Adrenal gland (tissue), 12 donors: Measurements from ENCODE around the gene NEDD9. TPM values are rescaled to one million over a fixed set of nuclear protein-coding genes. Genes with fewer than 3 reads are reported as not detected.

Source experiments
- DNase-seq, 7 donors: peaks; one replicate each; pipeline ENCODE4 v3.0.0-alpha.2; 2019 to 2020
- H3K27ac ChIP-seq, 5 donors: fragments of 200-600 bp; sonication (generic) in 4 of 5; 1 replicate in 3 of 5; 2 replicates in 2 of 5; pipeline versions ENCODE4 v1.5.1 to v1.8.0; 2016 to 2020; ENCODE audit warnings: mild to moderate bottlenecking in 1 of 5
- H3K27me3 ChIP-seq: fragments of 200-600 bp; 2 replicates; pipeline ENCODE4 v1.8.0; 2021
- H3K36me3 ChIP-seq, 2 donors: fragments of 200-600 bp; replicated peaks in 1 of 2; 1 replicate in 1 of 2; 2 replicates in 1 of 2; pipeline versions ENCODE4 v1.5.1 to v1.8.0; 2018 to 2022
- H3K4me1 ChIP-seq, 2 donors: fragments of 200-600 bp; replicated peaks in 1 of 2; 1 replicate in 1 of 2; 2 replicates in 1 of 2; pipeline versions ENCODE4 v1.5.1 to v1.8.0; 2018 to 2021
- H3K4me3 ChIP-seq, 4 donors: fragments of 200-600 bp; sonication (generic) in 3 of 4; one replicate each; pipeline ENCODE4 v1.5.1; 2016 to 2018
- H3K9me3 ChIP-seq, 3 donors: fragments of 200-600 bp; sonication (generic) in 1 of 3; replicated peaks in 1 of 3; 1 replicate in 2 of 3; 2 replicates in 1 of 3; pipeline versions ENCODE4 v1.5.1 to v1.8.0; 2016 to 2021
- POLR2A ChIP-seq, 2 donors: fragments of 450-650 bp; IDR thresholded peaks; one replicate each; pipeline ENCODE4 v1.6.1; 2017; ENCODE audit warnings: antibody characterized with exemption in 2 of 2, mild to moderate bottlenecking in 2 of 2, moderate library complexity in 1 of 2
- WGBS, 4 donors: extraction: QIAGEN DNeasy Blood & Tissue Kit in 2 of 4; methylation state at CpG; one replicate each; pipeline versions ENCODE4 v1.1.5 to v1.1.7; 2013 to 2017; 5-methylcytosine and 5-hydroxymethylcytosine counted together
- intact Hi-C, 2 donors: fragments of 100-400 bp; cut with DNase I; formaldehyde crosslinking; loops; one replicate each; pipeline versions ENCODE4 v1.14.1 to v1.15.0; 2022 to 2023
- polyA plus RNA-seq, 3 donors: library from polyadenylated mRNA; stranded (reverse); fragments of 200-250 nt in 2 of 3; fragments of 350-450 nt in 1 of 3; fragmentation: Illumina TruSeq in 1 of 3; extraction: RNeasy Lipid Tissue Mini Kit (QIAGEN cat#74804) in 1 of 3; gene quantifications; one replicate each; pipeline ENCODE4 v1.2.3, GENCODE V29; 2013 to 2014
- small RNA-seq, 2 donors: library from RNA; depleted of rRNA; stranded (forward); fragments of <200 nt; gene quantifications; one replicate each; pipeline ENCODE3, GENCODE V24; 2016
- total RNA-seq, 9 donors: library from RNA; depleted of rRNA in 4 of 9; stranded (reverse); fragments of >200 nt in 4 of 9; fragments of 120-200 nt in 1 of 9; fragmentation: NEBNext Ultra II Directional in 1 of 9; extraction: Animal tissue kit (Norgen Biotek cat#: 25700) in 1 of 9; gene quantifications; one replicate each; pipeline versions ENCODE4 v1.1.0 to v1.2.4, GENCODE V29; 2013 to 2023
- TF ChIP-seq, protein P1 (sequence below), 6 experiments: fragments of 450-650 bp in 4 of 6; fragments of 200-600 bp in 2 of 6; sonication (generic) in 1 of 6; IDR thresholded peaks; 1 replicate in 5 of 6; 2 replicates in 1 of 6; pipeline versions ENCODE4 v1.5.1 to v1.8.0; 2016 to 2021; ENCODE audit warnings: antibody characterized with exemption in 6 of 6, mild to moderate bottlenecking in 2 of 6, moderate library complexity in 1 of 6
- donor health status: healthy with polysubstance abuse.
- donor health status: Bipolar disorder and iron deficiency.
- donor health status: DM: yes; HTN: yes; CAD: no.
- donor health status: DM: no; HTN: no; CAD: no.
- donor health status: DM: no; HTN: no; CAD: no.
- donor health status: DM: yes; HTN: yes; CAD: no.

The NEDD9 gene
- total and polyA plus RNA-seq, 12 donors, result 6.6 to 47.9 (median 13.5) TPM

DNA sequence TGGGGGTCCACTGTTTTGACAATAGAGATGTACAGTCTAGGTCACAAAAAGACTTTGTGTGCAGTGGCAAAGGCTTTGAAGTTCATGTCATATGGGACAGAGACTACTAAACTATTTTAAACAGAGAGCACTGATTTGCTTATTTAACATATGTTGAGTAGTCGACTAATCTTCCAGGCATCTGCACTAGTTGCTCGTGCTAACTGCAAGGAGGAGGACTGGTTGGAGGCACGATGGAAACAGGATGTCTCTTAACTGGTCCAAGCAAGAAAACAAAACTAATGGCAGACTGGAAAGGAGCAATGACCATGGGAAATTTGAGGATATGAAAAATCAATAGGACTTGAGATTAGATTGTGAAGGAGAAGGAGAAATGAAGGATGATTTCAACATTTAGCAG, 92.4 kb downstream of the NEDD9 start:
- TF ChIP-seq, protein P1, sequence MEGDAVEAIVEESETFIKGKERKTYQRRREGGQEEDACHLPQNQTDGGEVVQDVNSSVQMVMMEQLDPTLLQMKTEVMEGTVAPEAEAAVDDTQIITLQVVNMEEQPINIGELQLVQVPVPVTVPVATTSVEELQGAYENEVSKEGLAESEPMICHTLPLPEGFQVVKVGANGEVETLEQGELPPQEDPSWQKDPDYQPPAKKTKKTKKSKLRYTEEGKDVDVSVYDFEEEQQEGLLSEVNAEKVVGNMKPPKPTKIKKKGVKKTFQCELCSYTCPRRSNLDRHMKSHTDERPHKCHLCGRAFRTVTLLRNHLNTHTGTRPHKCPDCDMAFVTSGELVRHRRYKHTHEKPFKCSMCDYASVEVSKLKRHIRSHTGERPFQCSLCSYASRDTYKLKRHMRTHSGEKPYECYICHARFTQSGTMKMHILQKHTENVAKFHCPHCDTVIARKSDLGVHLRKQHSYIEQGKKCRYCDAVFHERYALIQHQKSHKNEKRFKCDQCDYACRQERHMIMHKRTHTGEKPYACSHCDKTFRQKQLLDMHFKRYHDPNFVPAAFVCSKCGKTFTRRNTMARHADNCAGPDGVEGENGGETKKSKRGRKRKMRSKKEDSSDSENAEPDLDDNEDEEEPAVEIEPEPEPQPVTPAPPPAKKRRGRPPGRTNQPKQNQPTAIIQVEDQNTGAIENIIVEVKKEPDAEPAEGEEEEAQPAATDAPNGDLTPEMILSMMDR (IDR thresholded peaks at IDR 0.05), result no peak
- TF ChIP-seq POLR2A (IDR thresholded peaks at IDR 0.05), result no peak
- no peak overlapping the region for H3K4me3 ChIP-seq
- H3K9me3 ChIP-seq, result no peaks in the 10 kb centered on the region
- DNase-seq, result no peak
- WGBS, 4 donors, result 79 to 94% (median 93%) methylated on average over 3 of the region's 3 CpGs
- no peak overlapping the region for H3K27ac ChIP-seq
- peaks cover 0 to 8% of the 10 kb centered on the region in 2 donors for H3K4me1 ChIP-seq
- H3K27me3 ChIP-seq, result no peaks in the 10 kb centered on the region
- intact Hi-C loops, result no loop called here
- no peaks in the 10 kb centered on the region for H3K36me3 ChIP-seq

GRCh38 chr6:11139051-11139960, 93.2 kb downstream of the NEDD9 start:
- DNase-seq, result no peak
- Histone ChIP-seq H3K27me3 (no peaks in the 10 kb centered on the region), H3K9me3 (no peaks in the 10 kb centered on the region), H3K36me3 (no peaks in the 10 kb centered on the region), H3K27ac (no peak overlapping the region), H3K4me3 (no peak overlapping the region), H3K4me1 (peaks cover 0 to 8% of the 10 kb centered on the region in 2 donors)
- WGBS, 4 donors, result 81 to 92% (median 88%) methylated on average over 3 of the region's 3 CpGs
- no peak for TF ChIP-seq POLR2A (IDR thresholded peaks at IDR 0.05)
- TF ChIP-seq, protein P1 (IDR thresholded peaks at IDR 0.05), result no peak
- intact Hi-C loops, result no loop called here

DNA sequence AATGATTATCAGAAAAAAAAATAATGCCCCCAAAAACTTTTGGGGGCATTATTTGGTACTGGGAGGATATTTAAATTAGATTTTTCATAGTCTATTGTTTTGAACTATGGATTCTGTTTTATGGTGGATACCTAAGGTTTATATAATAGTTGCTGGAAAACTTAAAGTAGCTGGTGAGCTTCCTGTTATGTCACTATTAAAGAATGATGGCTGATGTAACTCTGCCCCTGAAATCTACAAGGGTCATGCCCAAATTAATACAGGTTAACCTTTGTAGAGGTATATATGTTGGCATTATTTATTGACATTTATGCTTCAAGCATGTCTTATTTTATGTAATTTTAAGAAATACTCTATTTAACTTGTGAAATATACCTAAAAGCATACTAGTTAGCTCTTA, 95.7 kb downstream of the NEDD9 start:
- Histone ChIP-seq H3K27ac (no peak overlapping the region), H3K27me3 (no peaks in the 10 kb centered on the region), H3K9me3 (no peaks in the 10 kb centered on the region), H3K4me1 (no peaks in the 10 kb centered on the region), H3K4me3 (no peak overlapping the region), H3K36me3 (no peaks in the 10 kb centered on the region)
- no peak for DNase-seq
- intact Hi-C loops, result no loop called here
- TF ChIP-seq, protein P1 (IDR thresholded peaks at IDR 0.05), result no peak
- no peak for TF ChIP-seq POLR2A (IDR thresholded peaks at IDR 0.05)

Small RNA genes within 50 kb of the gene (small RNA-seq; reads per million reads assigned to genes)
- gene AL136139.1, result 0 reads per million in 2 donors

Other genes starting within 250 kb of the NEDD9 start
- 1 to 10 TPM in 4 of 9 donors, under 1 TPM in 5; 0.46 to 1.8 (median 0.98) TPM for gene ELOVL2, start 188.4 kb downstream of the NEDD9 start, total RNA-seq
- gene ELOVL2, start 188.4 kb downstream of the NEDD9 start, polyA plus RNA-seq, result 1 to 10 TPM in 1 of 3 donors, under 1 TPM in 2; 0.34 to 1.6 (median 0.72) TPM
- gene SMIM13, start 138.8 kb downstream of the NEDD9 start, total RNA-seq, result 10 to 100 TPM in 2 of 9 donors, 1 to 10 TPM in 7; 4.3 to 11.5 (median 6.9) TPM
- 1 to 10 TPM; 1.9 to 7.3 (median 2.6) TPM for gene SMIM13, start 138.8 kb downstream of the NEDD9 start, polyA plus RNA-seq
- 1 to 10 TPM in 2 of 9 donors, under 1 TPM in 6, not detected in 1; 0.07 to 1.7 (median 0.78) TPM for gene ERVFRD-1, start 120.9 kb downstream of the NEDD9 start, total RNA-seq
- 1 to 10 TPM in 1 of 3 donors, under 1 TPM in 2; 0.09 to 1.7 (median 0.34) TPM for gene ERVFRD-1, start 120.9 kb downstream of the NEDD9 start, polyA plus RNA-seq